ENCODE measurements around the gene GFRA1.

GFRA1 gene

GRCh38 chr10:116111483-116112095 lies 161.4 kb downstream of the GFRA1 start:
- Histone ChIP-seq H3K9me3 (ENCODE audit: control insufficient read depth, low read length) (no peaks in the 10 kb centered on the region), H3K9ac (ENCODE audit: low read length) (no peak overlapping the region), H3K27me3 (ENCODE audit: control insufficient read depth, insufficient read depth, low read length) (no peaks in the 10 kb centered on the region), H3K4me1 (ENCODE audit: control insufficient read depth, insufficient read depth, low read length) (peaks cover 8% of the 10 kb centered on the region), H3K4me3 (ENCODE audit: low read length) (no peak overlapping the region), H3K36me3 (ENCODE audit: control insufficient read depth, insufficient read depth, low read length) (no peaks in the 10 kb centered on the region)

- no peaks in the 10 kb centered on the region for H3K36me3 ChIP-seq (ENCODE audit: control insufficient read depth, insufficient read depth, low read length)
- H3K4me1 ChIP-seq (ENCODE audit: control insufficient read depth, insufficient read depth, low read length): peaks cover 8% of the 10 kb centered on the region
- H3K9me3 ChIP-seq (ENCODE audit: control insufficient read depth, low read length): no peaks in the 10 kb centered on the region
- no peak overlapping the region for H3K4me3 ChIP-seq (ENCODE audit: low read length)
- no peak overlapping the region for H3K9ac ChIP-seq (ENCODE audit: low read length)
- no peaks in the 10 kb centered on the region for H3K27me3 ChIP-seq (ENCODE audit: control insufficient read depth, insufficient read depth, low read length)
These were observed 162.3 kb downstream of the GFRA1 start for GRCh38 chr10:116110736-116111135.

DNA sequence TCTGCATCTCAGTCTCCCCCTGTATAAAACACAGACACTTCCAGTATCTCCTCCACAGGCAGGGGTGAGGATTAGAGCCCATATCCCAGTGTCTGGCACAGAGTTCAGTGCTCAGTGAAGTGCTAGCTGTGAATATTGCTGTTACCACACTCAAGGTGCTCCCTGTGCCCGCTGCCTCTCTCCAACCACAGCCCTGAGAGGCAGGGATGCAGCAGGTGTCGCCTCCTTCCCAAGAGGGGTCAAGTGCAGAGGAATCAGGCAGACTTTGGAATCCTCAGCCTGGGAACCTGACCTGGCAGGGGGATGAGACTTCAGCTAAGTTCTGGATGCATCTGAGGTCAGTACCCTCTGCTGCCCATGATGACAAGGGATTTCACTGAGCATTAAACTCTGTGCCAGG lies 163.1 kb downstream of the GFRA1 start:
- H3K36me3 ChIP-seq (ENCODE audit: control insufficient read depth, insufficient read depth, low read length): no peaks in the 10 kb centered on the region
- peaks cover 8% of the 10 kb centered on the region for H3K4me1 ChIP-seq (ENCODE audit: control insufficient read depth, insufficient read depth, low read length)
- H3K9me3 ChIP-seq (ENCODE audit: control insufficient read depth, low read length): no peaks in the 10 kb centered on the region

GRCh38 chr10:116109481-116109880 lies 163.5 kb downstream of the GFRA1 start:
- peaks cover 8% of the 10 kb centered on the region for H3K4me1 ChIP-seq (ENCODE audit: control insufficient read depth, insufficient read depth, low read length)
- H3K9ac ChIP-seq (ENCODE audit: low read length): no peak overlapping the region
- H3K4me3 ChIP-seq (ENCODE audit: low read length): no peak overlapping the region
- H3K9me3 ChIP-seq (ENCODE audit: control insufficient read depth, low read length): no peaks in the 10 kb centered on the region
- H3K27me3 ChIP-seq (ENCODE audit: control insufficient read depth, insufficient read depth, low read length): no peaks in the 10 kb centered on the region
- no peaks in the 10 kb centered on the region for H3K36me3 ChIP-seq (ENCODE audit: control insufficient read depth, insufficient read depth, low read length)

More for the DNA sequence above, 163.1 kb downstream of the GFRA1 start:
- Histone ChIP-seq H3K27me3 (ENCODE audit: control insufficient read depth, insufficient read depth, low read length) (no peaks in the 10 kb centered on the region), H3K4me3 (ENCODE audit: low read length) (no peak overlapping the region), H3K9ac (ENCODE audit: low read length) (no peak overlapping the region)

GRCh38 chr10:116108095-116108494 lies 164.9 kb downstream of the GFRA1 start:
- Histone ChIP-seq H3K36me3 (ENCODE audit: control insufficient read depth, insufficient read depth, low read length) (no peaks in the 10 kb centered on the region), H3K27me3 (ENCODE audit: control insufficient read depth, insufficient read depth, low read length) (no peaks in the 10 kb centered on the region), H3K4me1 (ENCODE audit: control insufficient read depth, insufficient read depth, low read length) (peaks cover 8% of the 10 kb centered on the region), H3K9ac (ENCODE audit: low read length) (no peak overlapping the region), H3K4me3 (ENCODE audit: low read length) (no peak overlapping the region), H3K9me3 (ENCODE audit: control insufficient read depth, low read length) (no peaks in the 10 kb centered on the region)

DNA sequence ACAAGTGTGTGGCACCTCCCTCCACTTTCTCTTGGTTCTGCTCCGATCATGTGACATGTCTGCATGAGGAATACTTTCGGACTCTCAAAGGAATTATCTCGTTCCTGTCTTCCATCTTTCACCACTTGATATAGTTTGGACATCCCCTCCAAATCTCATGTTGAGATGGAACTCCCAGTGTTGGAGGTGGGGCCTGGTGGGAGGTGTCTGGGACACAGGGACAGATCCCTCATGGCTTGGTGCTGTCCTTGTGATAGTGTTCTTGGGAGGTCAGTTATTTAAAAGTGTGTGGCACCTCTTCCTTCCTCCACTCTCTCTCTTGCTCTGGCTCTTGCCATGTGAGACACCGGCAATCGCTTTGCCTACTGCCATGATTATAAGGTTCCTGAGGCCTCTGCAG lies 166.4 kb downstream of the GFRA1 start:
- Histone ChIP-seq H3K36me3 (ENCODE audit: control insufficient read depth, insufficient read depth, low read length) (no peaks in the 10 kb centered on the region), H3K4me3 (ENCODE audit: low read length) (no peak overlapping the region), H3K4me1 (ENCODE audit: control insufficient read depth, insufficient read depth, low read length) (peaks cover 8% of the 10 kb centered on the region), H3K9ac (ENCODE audit: low read length) (no peak overlapping the region), H3K27me3 (ENCODE audit: control insufficient read depth, insufficient read depth, low read length) (no peaks in the 10 kb centered on the region), H3K9me3 (ENCODE audit: control insufficient read depth, low read length) (no peaks in the 10 kb centered on the region)

DNA sequence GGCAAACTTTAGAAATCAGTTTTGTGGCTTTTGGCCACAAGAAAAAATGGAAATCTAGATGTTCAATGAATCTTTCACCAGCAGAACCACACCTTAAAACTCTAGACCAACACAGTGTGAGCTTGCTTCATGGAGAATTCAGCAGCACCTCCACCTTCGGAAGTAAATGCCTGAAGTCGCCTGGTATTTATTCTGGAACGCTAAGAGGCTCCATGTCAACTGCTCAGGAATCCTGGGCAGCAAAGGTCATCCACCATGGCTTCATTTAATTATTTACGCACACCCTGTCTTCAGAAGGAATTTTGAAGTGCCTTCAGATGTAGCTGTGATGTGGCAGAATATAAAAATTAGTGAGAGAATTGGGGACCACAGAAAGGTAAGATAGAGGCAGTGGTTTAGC lies 167.7 kb downstream of the GFRA1 start:
- H3K36me3 ChIP-seq (ENCODE audit: control insufficient read depth, insufficient read depth, low read length): no peaks in the 10 kb centered on the region
- H3K4me3 ChIP-seq (ENCODE audit: low read length): no peak overlapping the region
- peaks cover 8% of the 10 kb centered on the region for H3K4me1 ChIP-seq (ENCODE audit: control insufficient read depth, insufficient read depth, low read length)
- no peaks in the 10 kb centered on the region for H3K9me3 ChIP-seq (ENCODE audit: control insufficient read depth, low read length)
- no peaks in the 10 kb centered on the region for H3K27me3 ChIP-seq (ENCODE audit: control insufficient read depth, insufficient read depth, low read length)
- H3K9ac ChIP-seq (ENCODE audit: low read length): no peak overlapping the region

DNA sequence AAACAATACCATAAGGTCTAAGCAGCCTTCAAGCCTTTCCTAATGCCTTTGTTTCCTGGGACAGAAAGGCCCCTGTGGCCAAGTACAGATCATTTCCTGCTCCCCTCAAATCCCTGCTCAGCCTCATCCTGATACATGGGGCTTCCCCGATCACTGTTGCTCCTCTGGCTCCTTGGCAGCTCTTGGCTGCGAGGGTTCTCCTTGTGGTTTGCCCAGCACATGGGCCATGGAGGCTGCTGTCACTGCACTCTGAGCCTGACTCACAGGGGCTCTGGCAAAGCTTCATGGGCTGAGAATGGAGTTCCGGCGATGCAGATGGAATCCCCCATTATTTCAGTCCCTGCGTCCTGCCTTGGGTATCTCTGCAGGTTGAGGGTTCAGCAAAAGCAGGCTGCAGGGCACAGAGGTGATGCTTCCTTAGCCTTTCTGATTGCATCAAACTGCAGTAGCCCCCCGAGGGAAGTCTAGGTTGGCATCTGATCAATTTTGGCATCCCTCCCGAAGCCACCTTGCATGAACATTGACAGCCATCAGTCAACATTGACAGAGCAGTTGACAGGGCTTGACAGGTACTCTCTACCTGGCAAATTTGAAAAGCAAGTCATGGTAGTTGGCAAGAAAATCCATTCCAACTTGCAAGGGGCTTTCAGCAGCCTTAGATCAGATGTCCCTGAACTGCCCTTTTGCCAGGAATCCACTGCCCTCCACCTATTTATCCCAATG lies 168.6 kb downstream of the GFRA1 start:
- Histone ChIP-seq H3K9me3 (ENCODE audit: control insufficient read depth, low read length) (no peaks in the 10 kb centered on the region), H3K36me3 (ENCODE audit: control insufficient read depth, insufficient read depth, low read length) (no peaks in the 10 kb centered on the region), H3K27me3 (ENCODE audit: control insufficient read depth, insufficient read depth, low read length) (no peaks in the 10 kb centered on the region), H3K4me1 (ENCODE audit: control insufficient read depth, insufficient read depth, low read length) (peaks cover 8% of the 10 kb centered on the region), H3K4me3 (ENCODE audit: low read length) (no peak overlapping the region), H3K9ac (ENCODE audit: low read length) (no peak overlapping the region)

- Histone ChIP-seq H3K9ac (ENCODE audit: low read length) (no peak overlapping the region), H3K27me3 (ENCODE audit: control insufficient read depth, insufficient read depth, low read length) (no peaks in the 10 kb centered on the region), H3K4me1 (ENCODE audit: control insufficient read depth, insufficient read depth, low read length) (peaks cover 5% of the 10 kb centered on the region)
These were observed 169.3 kb downstream of the GFRA1 start for GRCh38 chr10:116103668-116104067.

GRCh38 chr10:116101616-116102315 lies 171.2 kb downstream of the GFRA1 start:
- H3K27me3 ChIP-seq (ENCODE audit: control insufficient read depth, insufficient read depth, low read length): no peaks in the 10 kb centered on the region
- H3K4me1 ChIP-seq (ENCODE audit: control insufficient read depth, insufficient read depth, low read length): no peaks in the 10 kb centered on the region
- H3K9ac ChIP-seq (ENCODE audit: low read length): no peak overlapping the region
- H3K36me3 ChIP-seq (ENCODE audit: control insufficient read depth, insufficient read depth, low read length): no peaks in the 10 kb centered on the region
- no peak overlapping the region for H3K4me3 ChIP-seq (ENCODE audit: low read length)
- H3K9me3 ChIP-seq (ENCODE audit: control insufficient read depth, low read length): no peaks in the 10 kb centered on the region

More at GRCh38 chr10:116103668-116104067, 169.3 kb downstream of the GFRA1 start:
- H3K36me3 ChIP-seq (ENCODE audit: control insufficient read depth, insufficient read depth, low read length): no peaks in the 10 kb centered on the region
- no peaks in the 10 kb centered on the region for H3K9me3 ChIP-seq (ENCODE audit: control insufficient read depth, low read length)
- no peak overlapping the region for H3K4me3 ChIP-seq (ENCODE audit: low read length)

DNA sequence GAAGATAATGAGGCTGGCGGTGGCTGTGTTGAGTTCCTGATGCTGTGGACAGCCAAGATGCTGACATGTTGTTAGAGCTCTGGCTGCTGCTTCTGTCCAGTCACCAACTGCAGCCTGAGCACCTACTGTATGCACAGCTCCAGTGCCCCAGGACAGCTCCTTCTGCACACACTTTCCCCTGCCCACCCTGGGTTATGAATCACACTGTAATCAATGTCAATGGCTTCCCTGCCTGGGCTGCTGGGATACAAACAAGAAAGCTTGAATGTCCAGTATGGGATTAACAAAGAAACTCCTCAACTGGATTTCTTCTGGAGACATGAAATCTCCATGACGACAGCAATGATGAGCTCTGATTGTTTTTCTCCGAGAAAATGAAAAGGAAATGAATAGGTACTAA lies 172.0 kb downstream of the GFRA1 start:
- Histone ChIP-seq H3K36me3 (ENCODE audit: control insufficient read depth, insufficient read depth, low read length) (no peaks in the 10 kb centered on the region), H3K4me3 (ENCODE audit: low read length) (no peak overlapping the region), H3K4me1 (ENCODE audit: control insufficient read depth, insufficient read depth, low read length) (no peaks in the 10 kb centered on the region), H3K27me3 (ENCODE audit: control insufficient read depth, insufficient read depth, low read length) (no peaks in the 10 kb centered on the region), H3K9me3 (ENCODE audit: control insufficient read depth, low read length) (no peaks in the 10 kb centered on the region), H3K9ac (ENCODE audit: low read length) (no peak overlapping the region)

DNA sequence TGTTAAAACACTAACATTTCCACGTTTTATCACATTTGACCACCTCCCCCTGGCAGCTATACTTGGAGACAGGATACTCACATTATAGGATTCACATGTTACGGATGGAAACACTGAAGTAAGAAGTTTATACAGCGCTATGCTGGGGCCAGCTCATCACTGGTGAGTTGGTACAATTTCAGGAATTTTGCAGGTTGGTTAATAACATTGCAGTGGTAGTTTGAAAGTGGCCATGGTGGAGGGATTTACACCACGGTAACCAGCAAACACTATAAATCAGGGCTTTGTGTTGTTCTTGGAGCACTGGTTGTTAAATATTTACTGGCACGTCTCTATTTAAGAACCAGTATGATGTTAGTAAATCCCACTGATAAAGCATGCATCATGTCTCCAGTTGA lies 174.0 kb downstream of the GFRA1 start:
- Histone ChIP-seq H3K9ac (ENCODE audit: low read length) (no peak overlapping the region), H3K4me3 (ENCODE audit: low read length) (no peak overlapping the region), H3K4me1 (ENCODE audit: control insufficient read depth, insufficient read depth, low read length) (no peaks in the 10 kb centered on the region), H3K27me3 (ENCODE audit: control insufficient read depth, insufficient read depth, low read length) (no peaks in the 10 kb centered on the region), H3K36me3 (ENCODE audit: control insufficient read depth, insufficient read depth, low read length) (no peaks in the 10 kb centered on the region), H3K9me3 (ENCODE audit: control insufficient read depth, low read length) (no peaks in the 10 kb centered on the region)

Data from mucosa of stomach (tissue), 1 donor.